DMS53 (cell line): ENCODE measurements around the gene MX1.

ENCODE experiments used
- DNase-seq: peaks from one replicate; lab custom pipeline; 2025; lab: John Stamatoyannopoulos, UW

The MX1 gene

DNA sequence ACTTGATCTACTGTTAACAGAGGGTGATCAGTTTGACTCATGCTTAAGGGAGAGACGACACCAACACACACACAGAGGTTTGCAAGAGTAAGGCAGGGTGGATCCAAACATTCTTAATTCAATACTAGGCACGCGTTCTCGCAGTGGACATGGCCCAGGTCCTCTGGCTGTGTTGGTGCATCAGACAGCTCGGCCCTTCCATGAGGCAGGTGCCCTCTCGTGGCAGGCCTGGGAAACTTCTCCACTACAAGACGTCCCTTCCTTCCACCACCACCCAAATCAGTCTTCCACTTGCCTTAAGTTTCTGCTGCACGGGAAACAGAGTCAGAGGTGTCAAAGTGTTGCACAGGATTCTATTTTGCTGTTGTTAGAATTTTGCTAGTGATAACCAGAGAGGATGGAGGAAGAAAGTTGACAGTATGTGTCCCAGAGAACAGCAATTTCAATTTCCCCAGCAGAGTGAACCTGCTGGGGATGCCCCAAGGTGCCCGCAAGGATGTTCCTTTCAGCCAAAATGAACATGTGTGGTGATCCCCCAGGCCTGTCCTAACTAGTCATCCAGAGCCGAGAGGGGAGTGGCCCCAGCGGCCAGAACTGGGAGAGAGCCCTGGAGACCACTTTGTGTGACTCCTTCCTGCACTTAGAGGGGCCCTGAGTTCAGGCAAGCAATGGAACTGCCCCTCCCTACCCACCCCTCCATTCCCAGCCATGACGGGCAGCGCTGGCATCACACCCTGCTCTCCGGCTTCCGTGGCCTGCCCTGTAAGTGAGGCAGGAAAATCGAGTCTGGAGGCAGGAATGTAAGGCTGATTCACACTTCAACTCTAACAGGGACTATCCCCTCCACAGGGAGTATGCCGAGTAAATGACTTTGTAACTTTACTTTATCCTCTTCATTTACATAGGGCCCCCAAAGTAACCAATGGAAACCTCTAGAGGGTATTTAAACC, 34.8 kb downstream of the MX1 start:
- DNase-seq, result peak; percentile 81

DNA sequence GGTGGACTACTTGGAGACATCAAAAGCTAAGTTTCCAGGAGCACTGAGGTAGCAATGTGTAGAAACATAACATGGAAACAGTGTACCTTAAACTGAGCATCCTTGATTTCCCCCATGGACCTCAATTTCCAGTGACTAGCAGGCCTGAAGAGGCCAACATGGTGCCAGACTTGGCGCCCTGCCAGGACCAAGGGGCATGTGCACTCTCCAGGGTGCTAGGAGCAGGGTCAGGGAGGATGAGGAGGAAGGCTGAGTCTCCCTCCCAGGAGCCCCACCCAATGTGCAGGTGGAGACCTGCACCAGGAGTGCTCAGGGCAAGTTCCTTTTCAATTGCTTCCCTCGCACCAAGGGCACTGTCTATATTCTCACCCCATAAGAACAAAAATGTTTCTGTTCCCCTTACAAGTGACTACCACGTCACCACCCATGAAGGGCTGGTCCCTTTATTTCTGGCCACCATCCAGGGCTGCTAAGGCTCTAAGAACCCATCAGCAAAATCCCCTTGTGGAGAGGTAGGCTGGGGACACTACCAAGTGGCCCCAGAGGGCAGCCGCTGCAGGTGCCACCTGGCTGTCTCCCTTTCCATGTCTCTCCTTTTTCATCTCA, 39.2 kb downstream of the MX1 start:
- no peak for DNase-seq

DNA sequence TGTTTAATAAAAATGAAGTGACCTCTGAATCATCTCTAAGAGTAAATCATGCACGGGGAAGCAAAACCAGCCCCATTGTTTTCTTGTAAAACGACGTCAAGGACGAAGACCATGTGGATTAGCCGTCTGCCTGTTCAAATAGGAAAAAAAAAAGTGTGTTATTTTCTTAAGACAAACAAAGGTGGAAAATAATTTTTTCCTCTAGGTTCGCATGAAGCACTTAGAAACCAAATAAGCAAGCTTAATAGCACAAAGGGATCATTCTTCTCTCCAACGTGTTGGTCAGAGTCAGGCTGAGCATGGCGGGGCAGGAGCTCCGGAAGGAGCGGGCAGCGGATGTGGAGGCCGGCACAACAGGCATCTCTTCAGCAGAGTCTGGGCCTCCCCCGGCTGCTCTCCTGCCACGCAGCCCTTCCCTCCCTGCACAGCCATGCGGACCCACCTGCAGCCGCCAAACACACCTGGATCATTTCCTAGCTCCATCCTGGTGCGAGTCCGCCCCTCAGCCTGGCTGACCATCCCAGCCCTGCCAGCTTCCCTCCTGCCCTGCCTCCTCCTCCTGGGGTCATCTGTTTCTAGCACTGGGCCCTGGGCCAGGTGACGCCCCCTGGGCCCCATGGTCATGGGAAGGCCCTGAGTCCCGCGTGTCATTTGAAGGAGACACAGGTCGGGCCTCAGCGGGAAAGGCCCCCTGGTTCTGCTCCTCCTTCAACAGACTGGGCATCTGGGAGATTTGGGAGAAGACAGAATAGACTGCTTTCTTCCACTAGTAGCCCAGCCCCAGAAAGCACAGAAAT, 40.2 kb downstream of the MX1 start:
- DNase-seq, result peak; percentile 11

DNA sequence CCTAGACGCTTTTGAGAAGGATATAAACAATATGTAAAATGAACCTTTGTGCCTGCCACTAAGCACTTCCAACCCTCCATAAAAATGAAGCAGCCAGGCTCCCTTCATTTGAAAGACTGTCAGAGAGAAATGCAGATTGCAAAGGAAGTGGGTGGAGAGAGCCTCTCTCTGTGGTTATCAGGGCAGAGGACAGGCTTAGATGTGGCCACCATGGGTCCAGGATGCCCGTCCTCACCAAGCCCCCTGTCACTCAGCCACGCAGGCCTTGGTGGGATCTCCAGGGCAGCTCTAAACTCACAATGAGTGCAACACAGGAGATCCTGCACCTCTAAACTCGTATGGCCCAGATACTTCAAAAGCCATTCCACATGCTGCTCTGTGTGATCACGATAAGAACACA, 44.0 kb downstream of the MX1 start:
- DNase-seq, result no peak

DNA sequence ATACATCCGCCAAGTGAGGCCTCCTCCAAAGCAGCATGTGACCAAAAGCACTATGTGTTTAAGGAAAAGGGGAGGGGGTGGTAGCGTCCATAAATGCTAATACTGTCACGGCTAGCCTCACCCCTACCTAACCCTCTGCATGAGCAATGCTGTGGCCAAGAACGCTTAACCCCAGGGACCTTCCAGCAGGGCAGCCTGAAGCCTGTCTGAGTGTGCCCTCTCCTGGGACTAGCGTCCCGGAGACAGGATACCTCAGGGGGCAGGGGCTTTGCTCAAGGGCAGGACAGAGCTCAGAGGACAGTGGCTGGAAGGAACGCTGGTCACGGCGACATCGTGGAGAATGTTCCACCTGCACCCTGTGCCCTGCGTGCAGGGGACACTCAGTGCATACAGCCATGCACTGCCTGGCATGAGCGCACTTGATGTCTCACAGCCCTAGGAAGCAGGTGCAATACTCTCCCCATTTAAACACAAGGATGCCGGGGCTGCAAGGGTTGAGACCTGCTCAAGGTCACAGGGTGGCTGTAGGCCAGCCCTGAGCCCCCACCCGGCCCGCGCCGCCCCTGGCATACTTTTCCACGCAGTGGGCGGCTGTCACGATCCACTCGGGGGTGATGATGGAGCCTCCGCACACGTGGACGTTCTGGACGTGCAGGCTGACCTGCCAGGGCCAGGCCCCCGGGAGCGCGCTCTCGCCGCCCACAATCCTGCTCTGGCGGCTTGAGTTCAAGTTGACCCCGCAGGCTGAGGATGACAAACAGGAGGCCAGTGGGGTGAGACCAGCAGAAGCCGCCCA, 46.9 kb downstream of the MX1 start:
- no peak for DNase-seq

DNA sequence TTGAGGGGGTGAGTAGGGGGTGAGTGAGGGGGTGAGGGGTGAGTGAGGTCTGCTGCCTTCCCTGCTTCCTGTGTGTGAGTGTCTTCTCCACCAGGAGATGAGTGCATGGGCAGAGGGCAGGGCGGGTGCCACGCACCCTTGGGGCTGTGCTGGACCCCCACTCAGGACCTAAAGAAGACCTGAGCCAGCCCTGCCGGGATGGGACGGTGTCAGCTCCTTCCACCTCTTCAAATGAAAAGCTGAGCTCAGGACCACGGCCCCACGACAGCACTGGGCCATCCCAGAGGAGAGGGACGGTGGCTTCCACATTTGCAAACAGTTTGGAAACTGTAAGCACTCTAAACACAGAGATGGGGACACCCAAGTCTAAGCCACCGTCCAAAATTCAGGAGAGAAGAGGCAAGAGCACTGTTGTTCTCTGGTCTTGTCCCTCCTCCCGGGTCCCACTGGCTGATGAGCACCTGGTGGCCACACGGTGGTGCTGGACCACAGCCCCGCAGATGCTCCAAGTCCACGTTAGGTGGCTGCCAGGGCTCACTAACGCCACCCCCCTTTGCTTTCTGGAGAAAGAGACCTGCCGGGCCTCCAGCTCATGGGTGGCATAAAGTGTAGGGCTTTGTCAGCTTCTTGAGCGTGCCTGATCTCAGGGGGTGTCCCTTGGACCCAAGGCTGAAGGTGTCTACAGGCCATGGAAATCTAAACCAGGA, 49.8 kb downstream of the MX1 start:
- DNase-seq, result peak; percentile 8

DNA sequence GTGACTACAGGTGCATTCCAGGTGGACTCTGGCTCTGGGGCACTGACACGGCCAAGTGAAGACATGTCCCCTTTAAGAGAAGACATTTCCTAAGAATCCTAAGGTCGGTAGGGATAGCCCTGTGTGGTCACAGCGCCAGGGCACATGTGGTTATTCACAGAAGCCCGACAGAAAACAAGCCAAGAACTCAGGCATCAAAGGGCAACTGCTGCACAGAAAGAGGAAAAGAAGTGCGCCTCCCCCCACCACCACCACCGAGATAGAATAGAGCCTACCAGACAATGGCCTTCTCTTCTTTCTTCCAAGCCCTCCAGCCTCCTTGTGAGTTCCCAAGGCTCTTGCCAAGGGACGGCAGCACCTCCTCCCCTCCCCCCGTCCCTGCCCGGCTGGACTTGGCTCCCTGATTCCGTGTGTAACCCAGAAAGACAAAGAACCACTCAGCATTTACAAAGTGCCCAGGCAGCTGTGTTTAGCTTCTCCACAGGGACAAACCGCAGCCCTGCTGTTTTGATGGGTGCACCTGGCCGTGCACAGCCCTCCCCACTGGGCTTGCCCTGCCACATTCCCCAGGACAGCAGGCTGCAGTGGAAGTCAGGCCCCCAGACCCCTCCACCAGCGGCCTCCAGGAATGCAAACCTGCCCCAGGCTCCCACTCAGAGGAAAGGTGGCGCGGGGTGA, 51.7 kb downstream of the MX1 start:
- peak; percentile 34 for DNase-seq

DNA sequence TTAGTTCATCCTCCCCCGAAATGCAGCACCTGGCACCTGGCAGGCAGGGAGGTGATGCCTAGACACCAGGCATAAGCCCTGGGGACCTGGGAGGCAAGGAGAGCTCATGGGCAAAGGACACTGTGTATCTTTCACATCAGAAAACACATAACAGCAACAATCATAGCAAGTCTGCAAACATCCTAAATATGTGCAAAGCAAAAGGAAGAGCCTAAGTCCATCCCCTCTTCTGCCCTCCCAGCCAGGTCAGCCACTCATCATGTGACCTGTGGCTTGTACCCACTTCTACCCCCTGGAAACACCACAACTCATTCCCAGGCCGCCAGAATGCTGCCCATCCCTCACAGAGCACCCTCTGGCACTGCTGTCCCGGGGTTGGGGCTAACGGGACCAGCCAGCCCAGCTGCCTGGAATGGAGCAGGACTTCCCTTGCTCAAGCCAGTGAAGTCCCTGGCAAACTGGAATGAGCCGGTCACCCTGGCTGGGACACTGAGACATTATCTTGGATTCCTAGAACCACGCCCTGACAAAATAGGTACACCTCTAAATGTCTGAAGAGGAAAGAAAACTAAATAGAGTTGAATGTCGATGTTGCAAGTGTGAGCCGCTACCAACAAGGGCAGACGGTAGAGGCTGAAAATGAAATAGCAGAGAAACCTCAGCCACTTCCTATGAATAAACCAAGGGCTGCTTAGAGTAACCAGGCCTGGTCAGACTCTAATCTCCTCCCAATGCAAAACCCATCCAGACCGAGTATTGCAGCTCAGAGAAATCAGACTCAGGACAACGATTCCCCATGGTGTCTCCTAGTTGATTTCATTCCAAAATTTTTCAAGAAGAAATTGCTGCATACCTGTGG, 52.5 kb downstream of the MX1 start:
- DNase-seq, result peak; percentile 31

DNA sequence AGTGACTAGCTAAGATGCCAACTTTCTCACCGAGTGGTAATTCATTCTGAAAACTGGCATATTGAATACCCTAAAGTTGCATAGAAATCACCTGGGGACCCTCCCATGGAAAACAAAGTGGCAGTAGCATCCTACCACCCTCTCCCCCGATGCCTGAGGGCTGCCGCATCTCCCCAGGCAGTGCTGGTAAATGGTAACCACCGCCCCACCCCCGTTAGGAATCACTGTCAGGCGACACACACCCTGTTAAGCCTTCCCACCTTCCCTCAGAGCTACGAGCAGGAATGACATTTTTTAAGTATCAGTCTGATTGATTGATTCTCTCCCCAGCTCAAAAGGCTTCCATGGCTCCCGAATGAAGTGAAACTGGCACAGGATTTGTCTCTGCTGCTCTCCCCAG, 53.6 kb downstream of the MX1 start:
- no peak for DNase-seq

DNA sequence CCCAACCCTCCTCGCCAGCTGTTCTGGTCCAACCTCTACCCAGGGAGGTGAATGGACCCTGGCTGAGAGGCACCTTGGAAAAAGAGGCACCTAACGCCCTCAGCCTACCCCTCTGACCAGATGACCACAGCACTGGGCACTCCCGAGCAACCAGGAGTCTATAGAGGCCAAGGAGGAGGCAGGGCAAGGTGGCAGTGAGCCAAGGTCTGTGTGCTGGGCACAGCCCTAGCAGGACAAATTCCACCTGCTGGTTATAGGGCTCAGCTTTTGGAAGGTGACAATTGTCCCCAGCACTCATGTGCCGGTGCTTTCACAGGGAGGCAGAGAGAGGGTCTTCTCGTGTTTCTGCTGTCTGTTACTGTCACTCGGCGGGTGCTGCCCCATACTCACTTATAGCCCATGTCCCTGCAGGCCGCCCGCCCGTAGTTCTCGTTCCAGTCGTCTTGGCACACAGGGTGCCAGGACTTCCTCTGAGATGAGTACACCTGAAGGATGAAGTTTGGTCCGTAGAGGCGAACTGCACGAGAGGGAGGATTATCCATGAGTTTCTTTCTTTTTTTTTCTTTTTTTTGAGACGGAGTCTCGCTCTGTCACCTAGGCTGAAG, 54.1 kb downstream of the MX1 start:
- DNase-seq, result no peak

DNA sequence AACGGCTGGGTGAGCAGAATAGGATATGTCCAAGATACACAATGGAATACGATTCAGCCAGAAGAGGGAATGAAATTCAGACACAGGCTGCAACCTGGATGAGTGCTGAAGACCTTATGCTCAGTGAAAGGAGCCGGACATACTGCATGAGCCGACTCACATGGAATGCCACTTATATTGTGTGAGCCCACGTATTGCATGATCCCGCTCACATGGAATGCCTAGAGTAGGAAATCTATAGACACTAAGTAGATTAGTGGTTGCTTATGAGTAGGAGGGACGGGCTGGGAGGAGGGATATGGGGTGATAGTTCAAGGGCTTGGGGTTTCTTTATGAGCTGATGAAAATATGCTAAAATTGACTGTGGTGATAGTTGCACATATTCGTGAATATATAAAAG, 55.2 kb downstream of the MX1 start:
- DNase-seq, result no peak

DNA sequence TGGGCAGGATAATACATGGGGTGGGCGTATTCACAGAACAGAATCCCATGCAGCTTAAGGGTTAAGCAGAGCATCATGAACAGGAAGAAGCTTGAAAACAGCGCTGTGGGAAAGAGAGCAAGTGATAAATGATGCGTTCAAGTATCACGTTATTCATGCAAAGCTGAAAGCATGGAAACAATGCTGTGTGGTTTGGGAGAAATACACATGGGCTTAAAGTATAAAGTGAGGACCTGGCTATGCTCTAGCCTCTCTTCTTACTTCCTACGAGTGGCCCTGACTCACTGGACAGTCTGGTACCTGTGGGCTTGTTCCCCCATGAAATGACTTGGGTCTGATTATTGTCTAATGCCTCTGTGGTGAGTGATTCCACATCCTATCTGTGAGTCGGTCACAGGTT, 56.3 kb downstream of the MX1 start:
- peak; percentile 41 for DNase-seq

DNA sequence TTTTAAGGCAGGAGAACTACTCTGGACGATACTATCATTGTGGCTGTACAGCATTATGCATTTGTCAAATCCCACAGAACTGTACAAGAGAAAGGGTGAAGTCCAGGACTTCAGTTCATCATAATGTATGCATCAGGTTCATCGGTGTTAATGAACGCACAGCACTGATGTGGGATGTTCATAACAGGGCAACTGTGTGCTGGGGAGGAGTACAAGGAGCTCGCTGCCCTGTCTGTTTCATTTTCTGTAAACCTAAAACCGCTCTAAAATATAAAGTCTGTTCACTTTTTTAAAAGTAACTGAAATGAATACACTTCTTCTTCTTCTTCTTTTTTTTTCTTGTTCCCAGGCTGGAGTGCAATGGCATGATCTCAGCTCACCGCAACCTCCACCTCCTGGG, 56.9 kb downstream of the MX1 start:
- no peak for DNase-seq

DNA sequence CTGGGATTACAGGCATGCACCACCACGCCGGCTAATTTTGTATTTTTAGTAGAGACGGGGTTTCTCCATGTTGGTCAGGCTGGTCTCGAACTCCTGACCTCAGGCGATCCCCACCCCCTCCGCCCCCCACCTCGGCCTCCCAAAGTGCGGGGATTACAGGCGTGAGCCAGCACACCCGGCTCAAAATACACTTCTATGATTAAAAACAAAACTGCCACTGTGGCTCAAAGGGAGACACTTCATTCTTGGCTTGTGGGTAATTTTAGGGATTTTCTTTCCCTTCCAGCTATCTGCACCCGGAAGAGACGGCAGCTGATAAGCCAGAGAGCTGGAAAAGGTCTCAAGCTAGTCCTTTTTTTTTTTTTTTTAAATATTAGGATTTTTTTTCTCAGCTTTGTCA, 57.4 kb downstream of the MX1 start:
- no peak for DNase-seq

DNA sequence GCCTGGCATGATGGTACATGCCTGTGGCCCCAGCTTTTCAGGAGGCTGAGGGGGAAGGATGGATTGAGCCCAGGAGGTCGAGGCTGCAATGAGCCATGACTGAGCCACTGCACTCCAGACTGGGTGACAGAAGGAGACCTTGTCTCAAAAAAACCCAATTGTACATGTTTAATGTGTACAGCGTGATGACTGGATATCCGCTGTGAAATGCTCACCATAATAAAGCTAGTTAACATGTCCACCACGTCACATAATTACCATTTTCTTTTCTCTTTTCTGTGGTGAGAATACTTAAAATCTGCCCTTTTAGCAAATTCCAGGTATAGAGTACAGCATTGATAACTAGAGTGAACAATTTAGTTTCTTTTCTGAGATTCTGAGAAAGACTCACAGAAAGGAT, 57.9 kb downstream of the MX1 start:
- DNase-seq, result no peak

DNA sequence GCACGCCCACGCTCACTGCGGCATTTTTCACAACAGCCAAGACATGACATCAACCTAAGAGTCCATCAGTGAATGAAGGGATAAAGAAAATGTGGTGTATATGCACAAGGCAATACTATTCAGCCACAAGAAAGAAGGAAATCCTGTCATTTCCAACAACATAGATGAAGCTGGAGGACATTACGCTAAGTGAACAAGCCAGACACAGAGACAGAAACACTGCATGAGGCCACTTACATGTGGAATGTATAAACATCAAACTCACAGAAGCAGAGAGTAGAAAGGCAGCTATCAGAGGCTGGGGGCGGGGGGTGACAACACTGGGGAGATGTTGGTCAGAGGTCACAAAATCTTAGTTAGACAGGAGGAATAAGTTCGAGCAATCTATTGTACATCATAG, 61.0 kb downstream of the MX1 start:
- no peak for DNase-seq

DNA sequence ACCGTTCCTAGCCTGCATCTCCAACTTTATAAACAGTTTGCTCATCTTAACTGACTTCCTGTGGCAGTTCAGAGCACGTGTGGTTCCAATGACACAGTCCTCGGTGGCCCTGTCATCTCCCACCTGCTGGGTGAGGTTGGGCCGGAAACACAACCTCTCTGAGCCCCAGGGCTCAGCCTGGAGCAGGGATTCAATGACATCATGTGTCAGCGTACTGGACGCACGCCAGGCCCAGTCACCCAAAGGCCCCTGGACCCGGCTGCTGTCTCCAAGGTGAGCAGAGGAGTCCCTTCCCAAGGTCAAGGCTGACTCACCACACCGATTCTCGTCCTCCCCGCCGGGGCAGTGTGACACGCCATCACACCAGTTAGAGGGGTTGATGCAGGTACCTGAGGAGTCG, 62.0 kb downstream of the MX1 start:
- DNase-seq, result no peak

DNA sequence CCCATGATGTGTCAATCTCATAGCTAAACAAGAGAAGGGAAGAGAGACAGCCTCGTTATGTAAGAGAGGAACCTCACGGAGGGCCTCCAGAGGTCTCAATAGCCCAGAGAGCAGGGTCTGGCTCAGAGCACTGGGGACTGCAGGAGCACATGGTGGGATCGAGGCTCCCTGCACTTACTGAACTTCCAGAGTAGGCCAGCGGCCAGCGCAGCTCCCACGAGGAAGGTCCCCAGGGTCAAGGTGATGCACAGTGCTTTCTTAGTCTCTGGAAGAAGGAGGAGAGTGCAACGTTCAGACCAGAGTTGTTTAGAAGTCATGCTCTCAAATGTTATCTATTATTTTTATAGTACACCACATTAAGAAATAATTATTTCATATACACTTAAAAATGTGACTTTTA, 63.3 kb downstream of the MX1 start:
- no peak for DNase-seq

DNA sequence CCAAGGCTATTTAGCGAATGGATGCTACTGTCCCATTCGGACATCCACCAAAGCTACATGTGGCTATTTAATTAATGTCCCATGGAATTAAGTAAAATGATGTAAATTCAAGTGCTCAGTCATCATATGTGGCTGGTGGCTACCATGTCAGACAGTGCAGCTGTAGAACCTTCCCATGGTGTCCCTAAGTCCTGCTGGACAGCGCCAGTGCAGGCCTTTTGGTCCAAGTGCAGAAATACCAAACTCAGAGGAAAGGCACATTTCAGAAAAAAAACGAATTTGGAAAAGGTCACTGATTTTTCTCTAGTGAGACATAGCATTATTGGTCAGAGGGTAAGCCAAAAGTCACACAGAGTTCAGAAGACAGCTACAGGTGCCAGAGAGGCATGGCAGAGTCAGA, 64.3 kb downstream of the MX1 start:
- no peak for DNase-seq
